Fibroblast of pulmonary artery (primary cell): ENCODE measurements around the gene SLC6A11.

ENCODE experiments used
- DNase-seq: peaks from one replicate; pipeline ENCODE4 v3.0.0-alpha.2; 2010; ENCODE audit warnings: low read depth
- H3K4me3 ChIP-seq: replicated peaks from 2 replicates; pipeline ENCODE4 v1.5.1; 2011; ENCODE audit warnings: low read depth, mild to moderate bottlenecking, control low read depth, low read length, moderate library complexity
- CTCF ChIP-seq: IDR thresholded peaks from 2 replicates; pipeline ENCODE4 v1.5.1; 2011; ENCODE audit warnings: mild to moderate bottlenecking, control low read depth, low read length, inconsistent platforms; ENCODE audit errors: missing control alignments

SLC6A11 gene

GRCh38 chr3:10939556-10939955 lies 123.5 kb downstream of the SLC6A11 start:
- no peak for DNase-seq
- TF ChIP-seq CTCF, result no peak
- H3K4me3 ChIP-seq, result no peak overlapping the region

DNA sequence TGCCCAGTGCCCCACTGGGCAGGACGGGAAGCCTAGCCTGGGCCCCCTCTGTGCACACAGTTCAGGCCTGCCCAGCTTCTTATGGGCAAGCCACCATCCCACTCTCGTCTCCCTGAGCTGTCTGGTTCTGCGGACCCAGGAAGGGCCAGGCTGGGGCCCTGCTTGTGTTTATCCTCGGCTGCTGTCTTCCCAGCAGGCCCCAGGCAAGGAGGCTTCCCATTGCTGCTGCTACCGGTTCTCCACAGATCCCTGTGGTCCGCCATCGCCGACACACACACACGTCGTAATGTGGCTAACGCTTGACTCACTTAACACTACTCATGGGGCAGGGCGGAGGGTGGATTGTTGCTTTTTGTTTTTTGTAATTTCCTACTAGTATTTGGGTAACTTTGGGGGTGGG lies 124.1 kb downstream of the SLC6A11 start:
- DNase-seq, result no peak
- no peak for TF ChIP-seq CTCF
- H3K4me3 ChIP-seq, result no peak overlapping the region

GRCh38 chr3:10941972-10942371 lies 125.9 kb downstream of the SLC6A11 start:
- no peak overlapping the region for H3K4me3 ChIP-seq
- peak; percentile 71 for TF ChIP-seq CTCF
- no peak for DNase-seq

DNA sequence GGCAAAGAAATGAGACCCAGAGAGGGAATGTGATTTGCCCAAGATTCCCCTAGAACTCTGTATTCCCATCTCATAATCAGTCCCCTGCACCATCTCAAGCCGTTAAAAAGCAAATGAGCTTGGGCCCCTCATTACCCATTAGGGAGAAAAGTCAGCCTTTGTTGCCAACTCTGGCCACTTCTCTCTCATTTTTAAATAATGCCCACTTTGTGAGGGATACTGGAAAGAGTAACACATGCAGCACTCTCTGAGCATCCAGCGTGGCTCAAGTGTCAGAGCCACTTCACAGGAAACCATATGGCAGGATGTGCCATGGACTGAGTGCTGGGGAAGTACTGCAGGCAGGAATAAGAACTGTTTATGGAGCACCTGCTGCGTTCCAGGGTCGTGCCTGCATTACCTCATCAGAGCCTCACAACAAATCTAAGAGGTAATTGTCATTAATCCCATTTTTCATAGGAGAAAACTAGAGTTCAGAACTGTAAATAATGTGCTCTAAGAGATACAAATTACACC lies 126.7 kb downstream of the SLC6A11 start:
- H3K4me3 ChIP-seq, result no peak overlapping the region
- DNase-seq, result no peak
- no peak for TF ChIP-seq CTCF

- TF ChIP-seq CTCF, result no peak
- no peak overlapping the region for H3K4me3 ChIP-seq
- no peak for DNase-seq
These were observed 128.8 kb downstream of the SLC6A11 start for GRCh38 chr3:10944866-10945265.

GRCh38 chr3:10945683-10946287 lies 129.8 kb downstream of the SLC6A11 start:
- no peak overlapping the region for H3K4me3 ChIP-seq
- DNase-seq, result peak; percentile 57
- TF ChIP-seq CTCF, result peak; percentile 74

- H3K4me3 ChIP-seq, result no peak overlapping the region
- TF ChIP-seq CTCF, result no peak
- no peak for DNase-seq
These were observed 130.5 kb downstream of the SLC6A11 start for GRCh38 chr3:10946526-10946925.
